Superior temporal gyrus (tissue), 1 donor: ENCODE data around the gene CYP1A2.
A peak's percentile ranks its signal among the peaks of the same experiment; 100 is the strongest.
"Not testable (repeated sequence)": the region's sequence is repeated elsewhere in the genome, so short reads cannot be mapped to it uniquely, and the experiment has no call there.

Experiments
- DNase-seq: peaks from one replicate; pipeline ENCODE4 v3.0.0-alpha.2; 2016; ENCODE audit errors: extremely low spot score

The CYP1A2 gene

GRCh38 chr15:74748322-74748946, at the start of gene CYP1A2:
Gene CYP1A2 (plus strand): TSS chr15:74748845. CDS start chr15:74749739, 894 bp downstream.
- DNase-seq: no peak

- DNase-seq: no peak
These were observed 39.6 kb upstream of the CYP1A2 start for GRCh38 chr15:74709011-74709410.

GRCh38 chr15:74709892-74710291, 38.8 kb upstream of the CYP1A2 start:
- no peak for DNase-seq

GRCh38 chr15:74710319-74711094, 38.1 kb upstream of the CYP1A2 start:
- DNase-seq: no peak

GRCh38 chr15:74712311-74712710, 36.3 kb upstream of the CYP1A2 start:
- no peak for DNase-seq

GRCh38 chr15:74716651-74717050, 32.0 kb upstream of the CYP1A2 start:
- DNase-seq: no peak

GRCh38 chr15:74722591-74722990, 26.1 kb upstream of the CYP1A2 start:
- no peak for DNase-seq

GRCh38 chr15:74723187-74723586, 25.5 kb upstream of the CYP1A2 start:
- DNase-seq: no peak

GRCh38 chr15:74723754-74724334, 24.8 kb upstream of the CYP1A2 start:
- peak; percentile 90 for DNase-seq

GRCh38 chr15:74724570-74725224, 23.9 kb upstream of the CYP1A2 start:
- no peak for DNase-seq

- DNase-seq: no peak
These were observed 23.3 kb upstream of the CYP1A2 start, which contains the start of gene CYP1A1 for GRCh38 chr15:74725225-74725774. Gene CYP1A1 (minus strand): TSS chr15:74725528. CDS start chr15:74723097, 2,431 bp downstream.

GRCh38 chr15:74725845-74726773, 22.5 kb upstream of the CYP1A2 start:
- DNase-seq: no peak

GRCh38 chr15:74726774-74727164, 21.9 kb upstream of the CYP1A2 start:
- DNase-seq: no peak

- no peak for DNase-seq
These were observed 20.9 kb upstream of the CYP1A2 start for GRCh38 chr15:74727727-74728126.

- not testable (repeated sequence) for DNase-seq
These were observed 19.9 kb upstream of the CYP1A2 start for GRCh38 chr15:74728699-74729098.

GRCh38 chr15:74729372-74729771, 19.3 kb upstream of the CYP1A2 start:
- not testable (repeated sequence) for DNase-seq

- DNase-seq: no peak
These were observed 17.9 kb upstream of the CYP1A2 start for GRCh38 chr15:74730619-74731316.

GRCh38 chr15:74732846-74733245, 15.8 kb upstream of the CYP1A2 start:
- no peak for DNase-seq

- DNase-seq: no peak
These were observed 15.4 kb upstream of the CYP1A2 start for GRCh38 chr15:74733269-74733668.

- DNase-seq: no peak
These were observed 13.3 kb upstream of the CYP1A2 start for GRCh38 chr15:74735305-74735704.
